ENCODE results near the gene KRTAP29-1.
"Not testable (repeated sequence)": the region's sequence is repeated elsewhere in the genome, so short reads cannot be mapped to it uniquely, and the experiment has no call there.

KRTAP29-1 gene, protein sequence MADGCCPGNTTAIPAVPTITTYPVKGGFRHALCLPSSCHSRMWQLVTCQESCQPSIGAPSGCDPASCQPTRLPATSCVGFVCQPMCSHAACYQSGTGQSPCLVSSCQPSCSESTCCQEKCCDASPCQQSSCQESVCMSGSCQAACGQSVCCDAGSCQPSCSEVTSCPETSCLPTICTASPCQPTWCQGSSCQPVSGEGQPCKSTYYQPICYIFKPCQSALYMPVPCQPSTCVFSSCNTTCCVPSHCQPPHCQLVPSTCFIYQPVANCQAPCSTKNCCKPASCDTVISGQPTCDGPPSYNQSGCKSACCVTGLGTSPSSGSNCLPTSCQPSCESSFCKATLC

DNA sequence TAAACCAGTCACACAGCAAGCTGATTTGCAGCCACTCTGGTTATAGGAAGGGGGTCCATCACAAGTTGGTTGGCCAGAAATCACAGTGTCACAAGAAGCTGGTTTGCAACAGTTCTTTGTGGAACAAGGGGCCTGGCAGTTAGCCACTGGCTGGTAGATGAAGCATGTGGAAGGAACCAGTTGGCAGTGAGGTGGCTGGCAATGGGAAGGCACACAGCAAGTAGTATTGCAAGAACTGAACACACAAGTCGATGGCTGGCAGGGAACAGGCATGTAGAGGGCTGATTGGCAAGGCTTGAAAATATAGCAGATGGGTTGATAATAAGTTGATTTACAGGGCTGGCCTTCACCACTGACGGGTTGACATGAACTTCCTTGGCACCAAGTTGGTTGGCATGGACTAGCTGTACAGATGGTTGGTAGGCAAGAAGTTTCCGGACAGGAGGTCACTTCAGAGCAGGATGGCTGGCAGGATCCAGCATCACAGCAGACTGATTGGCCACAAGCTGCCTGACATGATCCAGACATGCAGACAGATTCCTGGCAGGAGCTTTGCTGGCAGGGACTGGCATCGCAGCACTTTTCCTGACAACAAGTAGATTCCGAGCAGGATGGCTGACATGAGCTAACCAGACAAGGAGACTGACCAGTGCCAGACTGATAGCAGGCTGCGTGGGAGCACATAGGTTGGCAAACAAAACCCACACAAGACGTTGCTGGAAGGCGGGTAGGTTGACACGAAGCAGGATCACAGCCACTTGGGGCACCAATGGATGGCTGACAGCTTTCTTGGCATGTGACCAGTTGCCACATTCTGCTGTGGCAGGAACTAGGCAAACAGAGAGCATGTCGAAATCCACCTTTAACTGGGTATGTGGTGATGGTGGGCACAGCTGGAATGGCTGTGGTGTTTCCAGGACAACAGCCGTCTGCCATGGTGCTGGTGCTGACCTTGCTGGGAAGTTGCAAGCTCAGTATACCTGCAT, at the start of gene KRTAP29-1:
KRTAP29-1 (minus strand) TSS at position 936 of the 986 bp plus-strand sequence; CDS start at position 936, 0 bp downstream.
- no peak for DNase-seq (ENCODE audit: low read depth)

DNA sequence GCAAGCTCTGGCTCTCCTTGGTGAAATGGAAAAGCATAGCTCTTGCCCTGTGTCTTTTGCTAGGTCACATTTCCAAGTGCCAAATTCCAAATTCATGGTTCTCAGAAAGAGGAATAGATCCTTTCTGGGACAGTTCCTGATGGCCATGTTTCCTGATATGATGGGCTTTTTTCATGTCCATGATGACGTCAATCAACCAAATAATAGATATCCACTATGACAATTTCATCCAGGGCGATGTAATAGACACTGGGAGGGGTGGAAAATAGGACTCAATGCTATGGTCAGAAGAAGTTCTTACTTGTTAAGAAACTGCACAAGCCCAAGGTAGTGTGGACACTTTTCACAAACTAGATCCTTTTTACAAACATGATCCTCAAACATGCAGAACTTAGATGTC, 48.5 kb upstream of the KRTAP29-1 start:
- DNase-seq (ENCODE audit: low read depth) = no peak

DNA sequence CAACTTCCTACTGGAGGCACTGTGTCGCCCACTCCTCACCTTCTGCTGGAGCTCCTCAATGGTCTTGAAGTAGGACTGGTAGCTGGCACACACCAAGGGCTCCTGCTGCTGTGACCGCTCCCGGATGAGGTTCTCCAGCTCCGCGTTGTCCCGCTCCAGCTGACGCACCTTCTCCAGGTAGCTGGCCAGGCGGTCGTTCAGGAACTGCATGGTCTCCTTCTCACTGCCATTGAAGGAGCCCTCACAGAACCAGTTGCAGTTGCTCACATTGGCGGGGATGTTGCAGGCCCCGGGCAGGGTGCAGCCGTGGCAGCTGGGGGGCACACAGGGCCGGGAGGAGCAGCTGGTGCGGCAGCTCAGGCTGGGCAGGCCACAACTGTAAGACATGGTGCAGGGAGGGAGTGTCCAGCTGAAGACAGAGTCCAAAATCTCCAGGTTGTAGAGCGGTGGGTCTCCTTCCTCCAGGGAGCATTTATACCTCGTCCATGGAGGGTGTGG, 47.8 kb upstream of the KRTAP29-1 start, which contains the start of gene KRT33A:
KRT33A (minus strand) TSS at position 448 of the 498 bp plus-strand sequence; CDS start at position 387, 61 bp downstream.
- DNase-seq (ENCODE audit: low read depth) = not testable (repeated sequence)

DNA sequence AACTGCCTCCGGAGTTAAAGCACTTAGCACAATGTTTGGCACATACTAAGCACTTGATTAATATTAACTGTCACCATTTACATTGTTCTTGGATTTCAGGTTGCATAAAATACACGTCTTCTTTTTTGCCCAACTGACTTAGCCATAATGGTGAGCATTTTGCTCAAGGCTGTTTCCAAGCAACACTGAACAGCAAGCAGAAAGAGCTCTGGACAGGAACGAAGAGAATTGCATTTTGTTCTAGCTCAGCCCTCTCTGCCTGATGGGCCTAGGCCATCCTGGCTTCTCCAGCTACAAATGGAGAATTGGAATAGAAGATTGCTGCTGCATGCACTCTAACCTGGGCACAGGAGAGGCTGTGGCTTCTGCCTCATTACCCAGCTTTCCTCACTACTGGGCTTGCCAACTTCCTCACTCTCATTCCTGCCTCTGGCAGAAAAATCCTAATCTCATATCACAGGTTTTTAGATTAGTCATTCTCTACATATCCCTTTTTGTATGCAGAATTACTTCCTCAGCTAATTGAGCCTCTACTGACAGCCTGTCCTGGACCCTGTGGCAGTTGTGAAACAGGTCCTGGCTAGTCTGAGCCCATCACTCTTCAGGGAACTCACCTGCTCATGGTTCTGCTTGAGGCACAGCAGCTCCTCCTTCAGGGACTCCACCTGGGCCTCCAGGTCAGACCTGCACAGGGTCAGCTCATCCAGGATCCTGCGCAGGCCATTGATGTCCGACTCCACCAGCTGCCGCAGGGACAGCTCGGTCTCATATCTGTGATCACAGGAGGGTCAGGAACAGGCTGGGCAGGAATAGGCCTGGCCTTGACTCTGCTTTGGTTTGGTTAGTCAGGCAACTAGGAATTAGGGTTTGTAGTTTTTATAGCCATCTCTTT, 45.5 kb upstream of the KRTAP29-1 start:
- no peak for DNase-seq (ENCODE audit: low read depth)

DNA sequence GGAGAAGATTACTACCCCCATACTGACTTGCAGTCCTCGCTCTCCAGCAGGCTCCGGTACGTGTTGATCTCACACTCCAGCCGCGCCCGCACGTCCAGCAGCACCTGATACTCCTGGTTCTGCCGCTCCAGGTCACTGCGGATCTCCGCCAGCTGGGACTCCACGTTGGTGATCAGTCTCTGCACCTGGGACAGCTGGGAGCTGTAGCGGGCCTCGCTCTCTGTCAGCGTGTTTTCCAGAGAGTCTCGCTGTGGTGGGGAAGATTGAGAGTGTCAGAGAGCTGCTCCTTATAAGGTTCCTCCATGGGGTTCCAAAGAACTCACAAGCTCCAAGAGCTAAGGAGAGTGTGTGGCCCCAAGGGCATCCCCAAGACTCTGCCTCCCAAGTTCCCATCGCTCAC, 43.8 kb upstream of the KRTAP29-1 start:
- not testable (repeated sequence) for DNase-seq (ENCODE audit: low read depth)

DNA sequence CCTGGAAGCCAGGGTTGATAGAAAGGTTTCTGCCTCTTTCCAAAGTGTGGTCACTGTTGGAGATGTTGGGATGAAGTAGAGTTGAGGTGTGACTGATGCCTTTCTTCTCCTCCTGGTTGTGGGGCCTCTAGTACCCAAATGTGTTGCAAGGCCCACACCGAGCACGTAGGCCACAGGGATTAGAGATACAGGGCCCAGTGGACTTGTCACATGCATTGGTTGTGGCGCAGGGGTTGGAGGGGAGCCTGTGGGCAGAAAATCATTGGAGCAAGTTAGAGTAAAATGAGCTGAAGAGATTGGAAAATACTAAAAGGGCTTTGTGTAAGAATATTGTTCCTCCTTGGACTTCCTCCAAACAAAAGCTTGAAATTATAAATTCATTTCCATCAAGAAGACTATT, 43.3 kb upstream of the KRTAP29-1 start:
- no peak for DNase-seq (ENCODE audit: low read depth)

DNA sequence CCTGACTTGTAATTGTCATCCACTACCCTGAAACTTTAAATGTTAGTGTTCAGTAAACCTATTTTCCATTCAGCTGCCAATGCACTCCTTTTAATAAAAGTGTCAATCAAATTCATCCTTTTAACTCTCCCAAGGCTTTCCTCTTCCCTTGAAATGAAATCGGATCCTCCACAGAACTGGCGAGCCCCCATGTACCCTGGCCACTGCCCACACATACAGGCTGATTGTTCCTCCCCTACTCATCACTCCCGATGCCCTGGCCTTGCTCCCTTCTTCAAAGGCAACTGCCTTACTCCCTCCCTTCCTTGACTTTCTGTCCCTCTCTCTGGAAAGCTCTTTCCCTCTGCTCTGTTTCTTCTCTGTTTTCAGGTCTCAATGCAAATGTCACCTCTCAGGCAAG, 40.4 kb upstream of the KRTAP29-1 start:
- no peak for DNase-seq (ENCODE audit: low read depth)

DNA sequence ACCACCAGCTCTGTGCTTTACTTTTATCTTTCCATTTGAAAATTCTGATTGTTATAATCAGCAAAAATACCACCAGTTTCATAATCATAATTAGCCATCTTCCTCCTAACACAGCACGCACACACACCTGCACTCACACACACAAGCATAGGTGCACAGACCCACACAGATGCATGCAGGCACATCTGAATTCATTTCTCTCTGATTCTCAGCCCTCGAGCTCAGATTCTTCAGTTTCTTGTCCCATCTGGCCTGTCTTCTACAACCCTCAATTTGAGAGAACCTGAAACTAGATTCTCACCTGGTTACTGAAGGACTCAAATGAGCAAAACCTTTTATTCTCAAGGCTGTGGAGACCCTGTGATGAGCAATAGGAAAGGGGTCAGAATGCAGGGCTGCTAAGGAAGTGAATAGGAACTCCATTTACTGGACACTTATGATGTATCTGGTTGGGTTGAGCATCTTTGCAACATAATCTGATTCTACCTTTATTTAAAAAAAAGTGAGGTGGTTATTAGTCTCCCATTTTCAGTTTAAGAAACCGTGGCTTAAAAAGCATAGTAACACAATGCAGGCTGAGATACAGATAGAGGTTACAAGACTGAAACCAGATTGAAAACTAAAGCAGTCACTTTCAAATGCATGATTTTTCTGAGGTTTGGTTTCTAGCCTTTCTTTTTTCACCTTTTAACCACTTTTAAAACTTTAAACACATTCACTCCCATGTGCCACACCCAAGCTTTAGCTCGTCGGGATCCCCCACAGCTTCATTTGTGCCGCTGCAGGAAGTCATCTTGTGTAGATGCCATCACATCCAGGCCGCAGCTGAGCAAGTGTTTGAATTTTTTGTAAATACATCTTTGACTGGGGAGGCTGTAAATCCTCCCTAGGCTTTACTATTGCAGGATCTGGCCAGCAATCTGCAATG, 38.5 kb upstream of the KRTAP29-1 start:
- no peak for DNase-seq (ENCODE audit: low read depth)

DNA sequence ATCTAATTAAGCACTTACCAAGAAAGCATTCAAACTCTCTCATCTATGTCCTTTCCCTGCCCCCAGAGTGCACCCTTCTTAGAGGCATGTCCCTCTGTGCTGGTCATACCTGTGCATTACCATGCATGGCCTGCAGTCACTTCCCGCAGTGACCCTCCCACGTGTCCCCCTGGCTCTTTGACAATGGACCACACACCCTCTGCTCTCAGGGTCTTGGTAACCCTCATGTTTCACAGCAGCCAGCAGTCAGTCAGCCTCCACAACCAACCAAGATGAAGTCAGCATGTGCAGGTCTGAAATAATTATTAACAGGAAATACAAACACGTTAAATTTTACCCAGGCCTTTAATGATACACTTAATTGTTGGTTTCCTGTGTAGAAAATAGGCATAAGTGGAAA, 37.8 kb upstream of the KRTAP29-1 start:
- no peak for DNase-seq (ENCODE audit: low read depth)

DNA sequence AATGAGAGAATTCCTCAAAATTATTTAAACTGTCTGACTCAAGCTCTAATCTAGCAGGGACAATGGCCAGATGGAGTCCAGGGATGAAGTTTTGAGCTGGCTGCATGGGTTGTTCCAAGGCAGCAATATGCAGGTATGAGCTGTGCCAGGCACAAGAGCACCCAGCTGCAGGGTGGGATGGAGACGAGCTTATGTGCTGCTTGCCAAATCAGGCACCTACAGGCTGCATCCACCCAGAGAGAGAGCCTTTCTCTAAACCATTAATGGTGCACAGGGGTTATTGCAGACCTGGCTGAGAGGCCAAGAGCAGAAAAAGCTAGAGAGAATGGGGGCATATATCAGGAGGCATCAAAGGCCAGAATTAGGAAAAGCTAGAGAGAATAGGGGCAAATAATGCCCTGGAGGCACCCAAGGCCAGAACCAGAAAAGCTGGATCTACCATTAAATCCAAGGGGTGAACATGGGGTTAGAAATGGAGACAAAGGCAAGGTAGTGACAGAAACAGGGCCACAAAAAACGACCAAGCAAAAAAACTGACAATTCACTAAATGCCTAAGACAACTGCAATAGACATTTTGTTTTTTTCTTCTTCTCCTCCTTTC, 37.0 kb upstream of the KRTAP29-1 start:
- no peak for DNase-seq (ENCODE audit: low read depth)

DNA sequence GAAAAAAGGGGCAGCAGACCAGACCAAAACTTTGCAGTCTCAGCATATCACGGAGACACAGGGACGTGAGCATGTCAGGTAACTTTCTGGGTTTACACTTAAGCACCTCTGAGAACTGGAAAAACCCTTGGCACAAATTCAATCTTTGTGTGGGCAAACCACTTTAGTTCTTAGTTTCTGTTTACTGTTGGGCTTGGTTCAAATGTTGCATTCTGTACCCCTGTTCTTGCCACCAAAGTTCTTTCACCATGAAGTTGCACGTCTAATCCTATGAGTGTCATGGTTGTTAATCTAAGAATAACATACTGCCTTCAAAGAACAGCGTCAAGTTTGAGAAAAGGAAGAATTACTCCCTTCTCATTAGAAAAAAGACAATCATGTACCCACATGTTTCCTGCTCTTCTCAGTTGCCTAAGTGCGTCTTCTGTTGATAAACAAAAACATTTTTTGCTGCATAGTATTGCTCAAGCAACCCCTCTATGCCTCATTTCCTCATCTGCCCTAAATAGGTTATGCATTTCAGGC, 36.4 kb upstream of the KRTAP29-1 start:
- no peak for DNase-seq (ENCODE audit: low read depth)

DNA sequence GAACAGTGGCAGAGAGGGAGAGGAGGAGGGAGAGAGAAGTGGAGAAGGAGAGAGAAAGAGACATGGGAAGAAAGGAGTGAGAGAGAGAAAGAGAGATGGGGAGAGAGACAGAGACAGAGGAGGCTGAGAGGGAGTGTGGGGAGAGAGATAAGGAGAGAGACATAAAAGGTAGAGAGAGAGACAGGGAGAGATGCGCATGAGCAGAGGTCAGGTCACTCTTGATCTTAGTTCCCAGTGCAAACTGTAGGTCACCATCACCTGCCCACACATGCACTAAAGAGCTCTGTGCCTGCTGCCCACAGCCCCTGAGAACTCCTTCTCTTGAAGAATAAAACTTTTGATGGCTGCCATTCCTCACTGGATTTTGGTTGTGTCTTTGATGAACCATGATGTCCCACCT, 33.1 kb upstream of the KRTAP29-1 start:
- DNase-seq (ENCODE audit: low read depth) = no peak

DNA sequence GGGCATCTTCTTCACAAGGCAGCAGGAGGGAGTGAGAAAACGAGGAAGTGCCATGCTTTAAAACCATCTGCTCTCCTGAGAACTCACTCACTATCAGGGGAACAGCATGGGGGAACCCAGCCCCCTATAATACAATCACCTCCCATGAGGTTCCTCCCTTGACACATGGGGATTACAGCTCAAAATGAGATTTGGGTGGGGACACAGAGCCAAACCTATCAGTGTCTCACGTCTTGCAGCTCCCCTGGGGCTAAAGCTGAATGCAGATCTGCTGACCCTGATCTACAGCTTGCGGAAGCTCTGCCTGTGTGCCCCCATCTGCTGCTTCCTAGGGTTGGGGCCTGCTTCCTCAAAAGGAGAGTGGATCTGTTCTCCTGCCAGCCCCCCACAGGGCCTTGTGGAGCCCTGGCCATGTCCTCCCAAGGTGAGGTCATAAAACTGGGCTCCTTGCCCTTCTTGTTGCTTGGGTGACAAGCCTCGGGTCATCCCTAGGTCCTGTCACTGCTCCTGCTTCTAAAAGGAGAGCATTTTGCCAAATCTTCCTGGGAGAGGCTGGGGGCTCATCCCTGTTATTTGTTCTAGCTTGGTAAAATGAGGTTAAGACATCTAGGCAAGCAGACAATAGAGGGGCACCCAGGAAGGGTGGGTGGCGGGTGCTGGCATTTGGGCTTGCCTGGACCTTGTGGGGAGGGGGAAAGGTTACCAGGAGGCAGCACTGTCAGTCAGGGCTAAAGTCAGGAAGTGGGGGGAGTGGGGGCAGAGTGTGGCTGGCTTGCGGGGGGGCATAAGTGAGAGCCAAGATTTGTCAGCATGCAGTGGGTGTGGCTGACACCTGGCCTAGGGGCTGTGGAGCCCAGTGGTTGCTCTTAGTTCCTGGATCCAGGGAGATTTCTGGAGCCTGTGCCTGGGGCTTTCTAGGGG, 32.0 kb upstream of the KRTAP29-1 start:
- no peak for DNase-seq (ENCODE audit: low read depth)

DNA sequence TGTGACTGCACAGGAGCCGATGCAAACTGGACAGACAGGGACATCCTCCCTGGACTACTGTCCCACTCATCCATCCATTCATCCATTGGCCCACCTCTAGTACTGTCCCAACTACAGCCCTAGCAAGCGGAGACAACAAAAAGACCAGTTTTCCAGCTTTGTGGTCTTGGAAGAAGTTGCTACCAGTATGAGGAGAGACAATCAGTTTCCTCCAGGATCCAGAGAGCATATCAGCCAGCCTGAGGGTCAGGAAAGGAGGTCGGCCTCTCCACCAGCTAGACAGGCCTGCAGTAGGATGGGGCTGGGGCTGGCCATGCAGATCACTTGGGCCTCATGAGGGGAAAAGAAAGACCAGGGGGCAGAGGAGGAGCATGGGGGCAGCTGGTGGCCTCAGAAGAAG, 31.2 kb upstream of the KRTAP29-1 start:
- DNase-seq (ENCODE audit: low read depth) = no peak

DNA sequence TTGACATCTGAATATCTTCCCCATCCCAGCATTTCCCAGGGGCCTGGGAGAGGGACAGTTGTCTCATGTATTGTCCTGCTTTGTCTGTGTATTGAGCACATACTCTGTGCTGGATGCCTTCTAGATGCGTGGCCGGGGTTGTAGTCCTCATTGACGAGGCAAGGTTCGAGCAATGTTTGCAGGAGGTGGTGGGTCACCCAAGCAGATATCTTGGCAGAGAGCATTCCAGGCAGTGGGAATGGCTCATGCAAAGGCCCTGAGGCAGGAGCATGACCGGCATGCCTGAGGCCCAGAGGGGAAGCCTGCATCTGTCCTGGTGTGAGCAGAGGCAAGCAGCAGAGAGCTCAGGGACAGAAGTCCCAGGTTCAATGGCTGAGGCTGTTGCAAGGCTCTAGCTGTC, 30.4 kb upstream of the KRTAP29-1 start:
- no peak for DNase-seq (ENCODE audit: low read depth)

DNA sequence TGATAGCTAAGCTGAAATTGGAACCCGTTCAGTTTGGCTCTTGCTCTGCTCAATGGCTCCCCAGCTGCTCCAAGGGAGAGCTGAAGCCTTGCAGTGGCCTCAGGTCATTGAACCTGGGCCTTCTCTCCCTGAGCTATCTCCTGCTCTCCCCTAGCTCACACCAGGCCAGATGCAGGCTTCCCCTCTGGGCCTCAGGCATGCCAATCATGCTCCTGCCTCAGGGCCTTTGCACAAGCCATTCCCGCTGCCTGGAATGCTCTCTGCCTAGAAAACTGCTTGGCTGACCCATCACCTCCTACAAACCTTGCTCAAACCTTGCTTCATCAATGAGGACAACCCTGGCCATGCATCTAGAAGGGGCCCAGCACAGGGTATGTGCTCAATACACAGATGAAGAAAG, 29.6 kb upstream of the KRTAP29-1 start:
- DNase-seq (ENCODE audit: low read depth) = no peak

DNA sequence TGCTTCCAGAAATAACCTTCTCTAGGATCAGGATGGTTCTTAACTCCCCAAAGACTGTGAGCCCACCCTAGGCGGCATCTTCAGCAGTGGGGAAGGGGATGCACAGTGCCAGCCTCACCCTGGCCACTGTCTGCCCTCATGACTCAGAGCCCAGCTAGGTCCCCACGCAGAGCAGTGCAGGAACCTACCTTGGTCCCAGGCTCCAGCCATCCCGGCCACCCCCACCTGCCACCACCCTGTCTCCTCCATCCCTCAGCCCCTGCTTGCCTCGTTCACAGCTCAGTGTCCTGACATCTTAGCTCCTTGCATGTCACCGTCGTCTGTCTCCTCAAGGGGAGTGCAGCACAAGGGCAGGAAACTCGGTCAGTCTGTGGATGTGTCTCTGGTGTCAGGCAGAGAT, 29.0 kb upstream of the KRTAP29-1 start:
- DNase-seq (ENCODE audit: low read depth) = no peak

DNA sequence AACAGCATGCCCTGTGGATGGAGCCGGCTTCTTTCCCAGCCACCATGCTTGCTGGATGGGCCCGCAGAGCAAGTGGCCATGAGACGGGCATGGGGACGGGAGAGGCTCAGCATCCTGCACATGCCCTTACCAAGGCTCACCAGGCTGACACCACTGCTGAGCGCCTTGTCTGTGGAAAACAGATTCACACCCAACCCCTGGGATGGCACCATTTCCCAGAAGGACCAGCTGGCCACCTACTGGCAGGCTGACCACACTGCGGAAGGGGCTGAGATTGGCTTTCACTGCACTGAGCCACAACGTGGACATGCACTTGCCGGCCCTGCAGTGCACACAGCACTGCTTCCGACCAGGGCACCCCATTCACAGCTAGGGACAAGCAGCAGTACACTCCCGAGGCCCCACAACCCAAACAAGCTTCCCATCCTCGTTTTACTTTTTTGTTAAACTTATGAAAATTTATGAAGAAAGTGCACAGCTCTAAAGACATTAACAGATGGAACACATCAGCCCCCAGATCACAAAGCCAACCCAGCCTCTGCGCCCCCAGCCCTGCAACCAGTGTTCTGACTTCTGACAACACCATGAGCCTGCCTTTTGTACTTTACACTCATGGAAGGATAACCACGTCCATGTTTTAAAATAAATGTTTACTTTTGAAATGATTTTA, 26.8 kb upstream of the KRTAP29-1 start:
- no peak for DNase-seq (ENCODE audit: low read depth)

Measured in stimulated activated CD8-positive, alpha-beta memory T cell treated with anti-CD3 and anti-CD28 coated beads, Interleukin-12 subunit alpha, Interleukin-12 subunit beta, amount 100 ng/mL, for 4 hours (primary cell).